ENCODE measurements around the gene OPCML.

DNA sequence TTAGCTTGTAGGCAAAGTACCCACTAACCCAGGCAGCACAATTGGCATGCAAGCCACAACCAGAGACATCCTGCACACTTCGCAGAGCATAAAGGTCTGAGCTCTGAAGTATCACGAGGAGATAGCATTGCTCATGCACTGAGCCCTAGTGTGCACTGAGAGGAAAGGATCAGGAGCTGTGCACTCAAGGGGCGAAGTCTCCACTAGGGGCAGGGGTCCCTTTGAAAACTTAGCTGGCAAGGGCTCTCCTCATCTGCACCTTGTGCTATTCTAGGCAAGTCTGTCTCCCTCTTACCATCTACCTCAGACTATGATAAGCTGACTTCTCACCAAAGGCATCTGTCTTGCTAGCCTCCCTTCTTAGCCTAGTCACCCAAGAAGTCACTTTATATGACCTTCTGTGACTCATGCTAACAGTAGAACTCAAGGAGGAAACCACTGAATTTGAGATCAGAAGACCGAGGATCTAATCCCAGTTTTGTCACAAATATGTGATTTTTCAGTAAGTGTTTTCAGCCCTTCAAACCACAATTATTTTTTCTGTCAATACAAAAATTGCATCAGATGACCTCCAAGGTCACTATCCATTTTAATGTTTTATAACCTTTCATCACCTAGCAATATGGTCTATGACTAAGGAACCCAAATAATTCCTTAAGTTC lies 1083.8 kb downstream of the OPCML start:
- TF ChIP-seq EP300 (conservative IDR thresholded peaks at IDR 0.05; ENCODE audit: poor library complexity, severe bottlenecking) (no peak), POLR2AphosphoS5 (IDR thresholded peaks at IDR 0.05) (no peak), RAD21 (conservative IDR thresholded peaks at IDR 0.05) (no peak)
- TF ChIP-seq, protein P1, sequence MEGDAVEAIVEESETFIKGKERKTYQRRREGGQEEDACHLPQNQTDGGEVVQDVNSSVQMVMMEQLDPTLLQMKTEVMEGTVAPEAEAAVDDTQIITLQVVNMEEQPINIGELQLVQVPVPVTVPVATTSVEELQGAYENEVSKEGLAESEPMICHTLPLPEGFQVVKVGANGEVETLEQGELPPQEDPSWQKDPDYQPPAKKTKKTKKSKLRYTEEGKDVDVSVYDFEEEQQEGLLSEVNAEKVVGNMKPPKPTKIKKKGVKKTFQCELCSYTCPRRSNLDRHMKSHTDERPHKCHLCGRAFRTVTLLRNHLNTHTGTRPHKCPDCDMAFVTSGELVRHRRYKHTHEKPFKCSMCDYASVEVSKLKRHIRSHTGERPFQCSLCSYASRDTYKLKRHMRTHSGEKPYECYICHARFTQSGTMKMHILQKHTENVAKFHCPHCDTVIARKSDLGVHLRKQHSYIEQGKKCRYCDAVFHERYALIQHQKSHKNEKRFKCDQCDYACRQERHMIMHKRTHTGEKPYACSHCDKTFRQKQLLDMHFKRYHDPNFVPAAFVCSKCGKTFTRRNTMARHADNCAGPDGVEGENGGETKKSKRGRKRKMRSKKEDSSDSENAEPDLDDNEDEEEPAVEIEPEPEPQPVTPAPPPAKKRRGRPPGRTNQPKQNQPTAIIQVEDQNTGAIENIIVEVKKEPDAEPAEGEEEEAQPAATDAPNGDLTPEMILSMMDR (IDR thresholded peaks at IDR 0.05; ENCODE audit: poor library complexity, severe bottlenecking): no peak
